Measurements from ENCODE around the gene YLPM1. TPM values are rescaled to one million over a fixed set of nuclear protein-coding genes. Genes with fewer than 3 reads are reported as not detected.

Gene YLPM1
- total RNA-seq, 1 donor from 2014 or later: 49.5 TPM

DNA sequence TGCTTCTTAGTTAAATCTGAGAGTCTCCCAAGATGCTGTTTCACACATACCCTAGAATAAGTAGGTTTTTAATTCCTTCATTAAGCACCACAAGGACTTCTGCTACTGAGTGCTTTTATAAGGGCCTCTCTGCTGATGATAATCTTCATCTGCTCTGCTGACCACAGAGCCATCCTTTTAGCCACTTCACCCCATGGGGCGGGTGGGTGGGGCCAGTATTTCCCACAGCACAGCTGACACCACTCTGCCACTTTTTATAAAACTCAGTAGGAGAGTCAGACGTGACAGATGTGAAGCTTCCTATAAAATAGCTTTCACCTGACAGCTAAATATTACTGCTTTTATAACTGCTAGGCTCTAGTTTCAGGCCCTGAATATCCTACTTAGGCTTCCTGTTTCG lies 29.9 kb upstream of the YLPM1 start:
- H3K4me3 Mint-ChIP-seq (ENCODE audit: unreplicated experiment): no peak overlapping the region
- no peaks in the 10 kb centered on the region for H3K27me3 Mint-ChIP-seq (ENCODE audit: low read depth, unreplicated experiment)
- peaks cover 2% of the 10 kb centered on the region for H3K4me1 Mint-ChIP-seq (ENCODE audit: low read depth, unreplicated experiment)
- Histone ChIP-seq H3K79me2 (ENCODE audit: insufficient read depth, low read length) (no peaks in the 10 kb centered on the region), H2AFZ (ENCODE audit: low read depth, low read length) (no peak overlapping the region), H3K9me3 (ENCODE audit: insufficient read depth, low read depth, low read length) (no peaks in the 10 kb centered on the region), H3K27me3 (ENCODE audit: insufficient read depth, low read length) (no peaks in the 10 kb centered on the region), H3K4me1 (ENCODE audit: insufficient read depth, low read length) (no peaks in the 10 kb centered on the region), H3K36me3 (ENCODE audit: insufficient read depth, low read length) (peaks cover 16% of the 10 kb centered on the region), H3K4me3 (ENCODE audit: insufficient read depth, low read depth, low read length) (no peak overlapping the region), H3K4me2 (ENCODE audit: low read length) (no peak overlapping the region), H3K9ac (ENCODE audit: low read length) (no peak overlapping the region), H4K20me1 (ENCODE audit: insufficient read depth, low read length) (no peaks in the 10 kb centered on the region), H3K27ac (ENCODE audit: low read depth, low read length) (no peak overlapping the region)
- H3K9me3 Mint-ChIP-seq (ENCODE audit: unreplicated experiment): no peaks in the 10 kb centered on the region
- peak overlapping the region; percentile 26 for H3K27ac Mint-ChIP-seq (ENCODE audit: unreplicated experiment)
- no peak for TF ChIP-seq EZH2 (IDR thresholded peaks at IDR 0.05; ENCODE audit: insufficient read depth, low read length)
- TF ChIP-seq, protein P1, sequence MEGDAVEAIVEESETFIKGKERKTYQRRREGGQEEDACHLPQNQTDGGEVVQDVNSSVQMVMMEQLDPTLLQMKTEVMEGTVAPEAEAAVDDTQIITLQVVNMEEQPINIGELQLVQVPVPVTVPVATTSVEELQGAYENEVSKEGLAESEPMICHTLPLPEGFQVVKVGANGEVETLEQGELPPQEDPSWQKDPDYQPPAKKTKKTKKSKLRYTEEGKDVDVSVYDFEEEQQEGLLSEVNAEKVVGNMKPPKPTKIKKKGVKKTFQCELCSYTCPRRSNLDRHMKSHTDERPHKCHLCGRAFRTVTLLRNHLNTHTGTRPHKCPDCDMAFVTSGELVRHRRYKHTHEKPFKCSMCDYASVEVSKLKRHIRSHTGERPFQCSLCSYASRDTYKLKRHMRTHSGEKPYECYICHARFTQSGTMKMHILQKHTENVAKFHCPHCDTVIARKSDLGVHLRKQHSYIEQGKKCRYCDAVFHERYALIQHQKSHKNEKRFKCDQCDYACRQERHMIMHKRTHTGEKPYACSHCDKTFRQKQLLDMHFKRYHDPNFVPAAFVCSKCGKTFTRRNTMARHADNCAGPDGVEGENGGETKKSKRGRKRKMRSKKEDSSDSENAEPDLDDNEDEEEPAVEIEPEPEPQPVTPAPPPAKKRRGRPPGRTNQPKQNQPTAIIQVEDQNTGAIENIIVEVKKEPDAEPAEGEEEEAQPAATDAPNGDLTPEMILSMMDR (IDR thresholded peaks at IDR 0.05; ENCODE audit: insufficient read depth, low read depth, low read length): no peak
- FAIRE-seq (no peak), DNase-seq (ENCODE audit: low read depth) (no peak)
- peaks cover 2% of the 10 kb centered on the region for H3K36me3 Mint-ChIP-seq (ENCODE audit: low read depth, unreplicated experiment)

DNA sequence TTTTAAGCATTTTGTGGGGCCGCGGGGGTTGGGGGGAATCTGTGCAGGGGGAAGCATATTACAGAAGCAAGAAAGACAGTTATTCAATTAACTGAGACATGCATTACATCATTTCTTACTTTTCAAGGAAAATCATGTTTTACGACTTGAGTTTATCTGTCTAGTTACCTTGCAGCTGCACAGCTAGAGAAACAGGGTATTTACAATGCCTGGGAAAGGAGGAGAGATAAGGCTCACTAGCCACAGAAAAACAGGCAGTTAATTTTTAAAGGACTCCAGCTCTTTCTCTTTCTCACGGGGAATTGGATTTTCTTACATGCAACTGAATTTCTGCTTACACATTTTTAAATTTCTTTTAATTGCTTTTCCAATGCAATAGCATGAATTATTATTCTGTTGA lies 28.0 kb upstream of the YLPM1 start:
- TF ChIP-seq, protein P1 (IDR thresholded peaks at IDR 0.05; ENCODE audit: insufficient read depth, low read depth, low read length): no peak
- no peak for TF ChIP-seq EZH2 (IDR thresholded peaks at IDR 0.05; ENCODE audit: insufficient read depth, low read length)
- H3K27me3 Mint-ChIP-seq (ENCODE audit: low read depth, unreplicated experiment): no peaks in the 10 kb centered on the region
- H3K4me3 Mint-ChIP-seq (ENCODE audit: unreplicated experiment): no peak overlapping the region
- H3K27me3 ChIP-seq (ENCODE audit: insufficient read depth, low read length): no peaks in the 10 kb centered on the region
- no peak overlapping the region for H2AFZ ChIP-seq (ENCODE audit: low read depth, low read length)
- H3K9me3 ChIP-seq (ENCODE audit: insufficient read depth, low read depth, low read length): no peaks in the 10 kb centered on the region
- peaks cover 22% of the 10 kb centered on the region for H3K36me3 ChIP-seq (ENCODE audit: insufficient read depth, low read length)
- peaks cover 2% of the 10 kb centered on the region for H3K4me1 Mint-ChIP-seq (ENCODE audit: low read depth, unreplicated experiment)
- H3K4me2 ChIP-seq (ENCODE audit: low read length): no peak overlapping the region
- DNase-seq (ENCODE audit: low read depth): no peak
- no peaks in the 10 kb centered on the region for H3K9me3 Mint-ChIP-seq (ENCODE audit: unreplicated experiment)
- no peak overlapping the region for H3K27ac ChIP-seq (ENCODE audit: low read depth, low read length)
- no peaks in the 10 kb centered on the region for H3K79me2 ChIP-seq (ENCODE audit: insufficient read depth, low read length)
- peaks cover 9% of the 10 kb centered on the region for H3K36me3 Mint-ChIP-seq (ENCODE audit: low read depth, unreplicated experiment)
- no peak overlapping the region for H3K4me3 ChIP-seq (ENCODE audit: insufficient read depth, low read depth, low read length)
- H3K9ac ChIP-seq (ENCODE audit: low read length): no peak overlapping the region
- H3K4me1 ChIP-seq (ENCODE audit: insufficient read depth, low read length): no peaks in the 10 kb centered on the region
- no peaks in the 10 kb centered on the region for H4K20me1 ChIP-seq (ENCODE audit: insufficient read depth, low read length)
- H3K27ac Mint-ChIP-seq (ENCODE audit: unreplicated experiment): no peak overlapping the region
- no peak for FAIRE-seq

DNA sequence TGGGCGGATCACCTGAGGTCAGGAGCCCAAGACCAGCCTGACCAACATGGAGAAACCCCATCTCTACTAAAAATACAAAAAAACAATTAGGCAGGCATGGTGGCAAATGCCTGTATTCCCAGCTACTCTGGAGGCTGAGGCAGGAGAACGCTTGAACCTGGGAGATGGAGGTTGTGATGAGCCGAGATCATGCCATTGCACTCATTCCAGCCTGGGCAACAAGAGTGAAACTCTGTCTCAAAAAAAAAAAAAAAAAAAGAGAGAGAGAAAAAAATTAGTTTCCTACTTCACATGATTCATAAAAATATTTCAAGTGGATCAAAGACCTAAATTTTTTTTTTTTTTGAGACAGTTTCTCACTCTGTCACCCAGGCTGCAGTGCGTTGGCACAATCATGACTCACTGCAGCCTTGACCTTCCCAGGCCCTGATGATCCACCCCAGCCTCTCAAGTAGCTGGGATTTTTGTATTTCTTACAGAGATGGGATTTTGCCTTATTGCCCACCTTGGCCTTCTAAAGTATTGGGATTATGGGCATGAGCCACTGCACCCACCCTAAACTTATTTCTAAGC lies 25.3 kb upstream of the YLPM1 start:
- no peak overlapping the region for H3K27ac ChIP-seq (ENCODE audit: low read depth, low read length)
- H3K27me3 Mint-ChIP-seq (ENCODE audit: low read depth, unreplicated experiment): no peaks in the 10 kb centered on the region
- H3K9me3 ChIP-seq (ENCODE audit: insufficient read depth, low read depth, low read length): no peaks in the 10 kb centered on the region
- no peak for TF ChIP-seq EZH2 (IDR thresholded peaks at IDR 0.05; ENCODE audit: insufficient read depth, low read length)
- TF ChIP-seq, protein P1 (IDR thresholded peaks at IDR 0.05; ENCODE audit: insufficient read depth, low read depth, low read length): no peak
- FAIRE-seq (no peak), DNase-seq (ENCODE audit: low read depth) (peak; percentile 20)
- peaks cover 21% of the 10 kb centered on the region for H3K36me3 ChIP-seq (ENCODE audit: insufficient read depth, low read length)
- H3K4me2 ChIP-seq (ENCODE audit: low read length): no peak overlapping the region
- H3K9ac ChIP-seq (ENCODE audit: low read length): no peak overlapping the region
- no peak overlapping the region for H2AFZ ChIP-seq (ENCODE audit: low read depth, low read length)
- no peak overlapping the region for H3K4me3 Mint-ChIP-seq (ENCODE audit: unreplicated experiment)
- H3K36me3 Mint-ChIP-seq (ENCODE audit: low read depth, unreplicated experiment): peaks cover 7% of the 10 kb centered on the region
- H3K27me3 ChIP-seq (ENCODE audit: insufficient read depth, low read length): no peaks in the 10 kb centered on the region
- no peaks in the 10 kb centered on the region for H3K4me1 Mint-ChIP-seq (ENCODE audit: low read depth, unreplicated experiment)
- H3K4me3 ChIP-seq (ENCODE audit: insufficient read depth, low read depth, low read length): no peak overlapping the region
- H3K79me2 ChIP-seq (ENCODE audit: insufficient read depth, low read length): no peaks in the 10 kb centered on the region
- no peak overlapping the region for H3K27ac Mint-ChIP-seq (ENCODE audit: unreplicated experiment)
- no peaks in the 10 kb centered on the region for H3K4me1 ChIP-seq (ENCODE audit: insufficient read depth, low read length)
- no peaks in the 10 kb centered on the region for H4K20me1 ChIP-seq (ENCODE audit: insufficient read depth, low read length)
- H3K9me3 Mint-ChIP-seq (ENCODE audit: unreplicated experiment): no peaks in the 10 kb centered on the region
